Measurements from ENCODE around the gene BRSK1.

Gene BRSK1

DNA sequence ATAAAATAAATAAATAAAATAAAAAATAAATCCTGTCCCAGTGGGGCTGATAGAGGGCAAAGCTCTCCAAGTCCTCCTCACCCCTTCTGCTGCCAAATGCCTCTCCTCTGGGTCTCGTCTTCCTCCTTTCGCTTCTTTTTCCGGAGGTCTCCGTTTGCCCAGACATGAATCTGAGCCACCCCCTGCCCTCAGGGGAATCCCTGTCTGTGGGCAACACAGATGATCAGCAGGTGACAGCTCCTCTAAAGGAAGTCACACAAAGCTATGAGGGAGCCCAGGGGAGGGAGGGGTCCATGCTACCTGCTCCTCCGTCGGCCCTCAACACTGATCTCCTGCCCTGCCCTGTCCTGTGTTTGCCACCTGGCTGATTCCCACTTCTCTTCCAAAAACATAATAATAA is 40.9 kb downstream of the BRSK1 start:
- TF ChIP-seq NFIC (IDR thresholded peaks at IDR 0.05) (no peak), ZBTB7A (IDR thresholded peaks at IDR 0.05; ENCODE audit: low read depth) (no peak), RAD21 (IDR thresholded peaks at IDR 0.05; ENCODE audit: low read depth) (no peak), TAF1 (IDR thresholded peaks at IDR 0.05; ENCODE audit: low read depth) (no peak), FOXM1 (IDR thresholded peaks at IDR 0.05; ENCODE audit: borderline replicate concordance, low read depth) (no peak), MAX (IDR thresholded peaks at IDR 0.05) (no peak), CREB1 (IDR thresholded peaks at IDR 0.05; ENCODE audit: low read depth) (no peak), EP300 (IDR thresholded peaks at IDR 0.05; ENCODE audit: borderline replicate concordance) (no peak), EGR1 (IDR thresholded peaks at IDR 0.05) (no peak), TEAD4 (IDR thresholded peaks at IDR 0.05) (no peak), CEBPB (IDR thresholded peaks at IDR 0.05) (no peak), TCF12 (IDR thresholded peaks at IDR 0.05; ENCODE audit: low read depth) (no peak), YY1 (IDR thresholded peaks at IDR 0.05; ENCODE audit: low read depth) (no peak)
- TF ChIP-seq, protein P1, sequence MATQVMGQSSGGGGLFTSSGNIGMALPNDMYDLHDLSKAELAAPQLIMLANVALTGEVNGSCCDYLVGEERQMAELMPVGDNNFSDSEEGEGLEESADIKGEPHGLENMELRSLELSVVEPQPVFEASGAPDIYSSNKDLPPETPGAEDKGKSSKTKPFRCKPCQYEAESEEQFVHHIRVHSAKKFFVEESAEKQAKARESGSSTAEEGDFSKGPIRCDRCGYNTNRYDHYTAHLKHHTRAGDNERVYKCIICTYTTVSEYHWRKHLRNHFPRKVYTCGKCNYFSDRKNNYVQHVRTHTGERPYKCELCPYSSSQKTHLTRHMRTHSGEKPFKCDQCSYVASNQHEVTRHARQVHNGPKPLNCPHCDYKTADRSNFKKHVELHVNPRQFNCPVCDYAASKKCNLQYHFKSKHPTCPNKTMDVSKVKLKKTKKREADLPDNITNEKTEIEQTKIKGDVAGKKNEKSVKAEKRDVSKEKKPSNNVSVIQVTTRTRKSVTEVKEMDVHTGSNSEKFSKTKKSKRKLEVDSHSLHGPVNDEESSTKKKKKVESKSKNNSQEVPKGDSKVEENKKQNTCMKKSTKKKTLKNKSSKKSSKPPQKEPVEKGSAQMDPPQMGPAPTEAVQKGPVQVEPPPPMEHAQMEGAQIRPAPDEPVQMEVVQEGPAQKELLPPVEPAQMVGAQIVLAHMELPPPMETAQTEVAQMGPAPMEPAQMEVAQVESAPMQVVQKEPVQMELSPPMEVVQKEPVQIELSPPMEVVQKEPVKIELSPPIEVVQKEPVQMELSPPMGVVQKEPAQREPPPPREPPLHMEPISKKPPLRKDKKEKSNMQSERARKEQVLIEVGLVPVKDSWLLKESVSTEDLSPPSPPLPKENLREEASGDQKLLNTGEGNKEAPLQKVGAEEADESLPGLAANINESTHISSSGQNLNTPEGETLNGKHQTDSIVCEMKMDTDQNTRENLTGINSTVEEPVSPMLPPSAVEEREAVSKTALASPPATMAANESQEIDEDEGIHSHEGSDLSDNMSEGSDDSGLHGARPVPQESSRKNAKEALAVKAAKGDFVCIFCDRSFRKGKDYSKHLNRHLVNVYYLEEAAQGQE (IDR thresholded peaks at IDR 0.05; ENCODE audit: low read depth): no peak
- TF ChIP-seq, protein P2, sequence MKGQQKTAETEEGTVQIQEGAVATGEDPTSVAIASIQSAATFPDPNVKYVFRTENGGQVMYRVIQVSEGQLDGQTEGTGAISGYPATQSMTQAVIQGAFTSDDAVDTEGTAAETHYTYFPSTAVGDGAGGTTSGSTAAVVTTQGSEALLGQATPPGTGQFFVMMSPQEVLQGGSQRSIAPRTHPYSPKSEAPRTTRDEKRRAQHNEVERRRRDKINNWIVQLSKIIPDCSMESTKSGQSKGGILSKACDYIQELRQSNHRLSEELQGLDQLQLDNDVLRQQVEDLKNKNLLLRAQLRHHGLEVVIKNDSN (IDR thresholded peaks at IDR 0.05): no peak

GRCh38 chr19:55325172-55325571 is 41.4 kb downstream of the BRSK1 start, which contains the start of gene TMEM150B:
Gene TMEM150B (minus strand): TSS chr19:55325341. CDS start chr19:55321036, 4,305 bp downstream.
- no peak for TF ChIP-seq ZBTB7A (IDR thresholded peaks at IDR 0.05; ENCODE audit: low read depth)
- TF ChIP-seq CEBPB (IDR thresholded peaks at IDR 0.05): no peak
- no peak for TF ChIP-seq EP300 (IDR thresholded peaks at IDR 0.05; ENCODE audit: borderline replicate concordance)
- TF ChIP-seq YY1 (IDR thresholded peaks at IDR 0.05; ENCODE audit: low read depth): no peak
- TF ChIP-seq MAX (IDR thresholded peaks at IDR 0.05): no peak
- no peak for TF ChIP-seq TEAD4 (IDR thresholded peaks at IDR 0.05)
- TF ChIP-seq NFIC (IDR thresholded peaks at IDR 0.05): no peak
- no peak for TF ChIP-seq FOXM1 (IDR thresholded peaks at IDR 0.05; ENCODE audit: borderline replicate concordance, low read depth)
- TF ChIP-seq, protein P1 (IDR thresholded peaks at IDR 0.05; ENCODE audit: low read depth): no peak
- TF ChIP-seq, protein P2 (IDR thresholded peaks at IDR 0.05): no peak
- TF ChIP-seq RAD21 (IDR thresholded peaks at IDR 0.05; ENCODE audit: low read depth): no peak
- no peak for TF ChIP-seq TAF1 (IDR thresholded peaks at IDR 0.05; ENCODE audit: low read depth)
- TF ChIP-seq TCF12 (IDR thresholded peaks at IDR 0.05; ENCODE audit: low read depth): no peak
- TF ChIP-seq EGR1 (IDR thresholded peaks at IDR 0.05): no peak

DNA sequence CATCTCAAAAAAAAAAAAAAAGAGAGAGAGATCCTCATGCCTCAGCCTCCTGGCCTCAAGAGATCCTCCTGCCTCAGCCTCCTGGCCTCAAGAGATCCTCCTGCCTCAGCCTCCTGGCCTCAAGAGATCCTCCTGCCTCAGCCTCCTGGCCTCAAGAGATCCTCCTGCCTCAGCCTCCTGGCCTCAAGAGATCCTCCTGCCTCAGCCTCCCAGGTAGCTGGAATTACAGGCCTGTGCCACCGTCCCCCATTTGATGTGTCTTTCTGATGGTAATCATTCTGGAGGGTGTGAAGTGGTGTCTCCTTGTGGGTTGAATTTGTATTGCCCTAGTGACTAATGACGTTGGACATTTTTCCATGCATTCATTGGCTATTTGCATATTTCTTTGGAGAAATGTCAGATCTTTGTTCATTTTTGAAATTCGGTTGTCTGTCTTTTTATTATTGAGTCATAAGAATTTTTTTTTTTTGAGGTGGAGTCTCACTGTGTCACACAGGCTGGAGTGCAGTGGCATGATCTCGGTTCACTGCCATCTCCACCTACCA is 45.0 kb downstream of the BRSK1 start:
- peak; percentile 69 for TF ChIP-seq CREB1 (IDR thresholded peaks at IDR 0.05; ENCODE audit: low read depth)

GRCh38 chr19:55333870-55334269 is 50.1 kb downstream of the BRSK1 start:
- TF ChIP-seq FOXM1 (IDR thresholded peaks at IDR 0.05; ENCODE audit: borderline replicate concordance, low read depth) (no peak), TAF1 (IDR thresholded peaks at IDR 0.05; ENCODE audit: low read depth) (no peak), CREB1 (IDR thresholded peaks at IDR 0.05; ENCODE audit: low read depth) (no peak), NFIC (IDR thresholded peaks at IDR 0.05) (no peak), ZBTB7A (IDR thresholded peaks at IDR 0.05; ENCODE audit: low read depth) (no peak), CEBPB (IDR thresholded peaks at IDR 0.05) (no peak), TCF12 (IDR thresholded peaks at IDR 0.05; ENCODE audit: low read depth) (no peak)
- TF ChIP-seq, protein P1 (IDR thresholded peaks at IDR 0.05; ENCODE audit: low read depth): no peak
- TF ChIP-seq, protein P2 (IDR thresholded peaks at IDR 0.05): no peak
